Uterus (tissue), 4 donors: ENCODE data around the gene PLEKHG7. TPM values are rescaled to one million over a fixed set of nuclear protein-coding genes. Genes with fewer than 3 reads are reported as not detected.

Source experiments
- DNase-seq, 2 donors: peaks; one replicate each; pipeline ENCODE4 v3.0.0-alpha.2; 2019 to 2020
- H3K27ac ChIP-seq, 2 donors: fragments of 200-600 bp; sonication (generic); 1 replicate in 1 of 2; 2 replicates in 1 of 2; pipeline ENCODE4 v1.5.1; 2016 to 2018
- H3K27me3 ChIP-seq, 2 donors: fragments of 200-600 bp; sonication (generic); one replicate each; pipeline ENCODE4 v1.5.1; 2018 to 2019; ENCODE audit warnings: control low read depth in 1 of 2
- H3K36me3 ChIP-seq, 2 donors: fragments of 200-600 bp; sonication (generic); one replicate each; pipeline ENCODE4 v1.5.1; 2019; ENCODE audit warnings: control low read depth in 1 of 2
- H3K4me1 ChIP-seq, 2 donors: fragments of 200-600 bp; sonication (generic); one replicate each; pipeline ENCODE4 v1.5.1; 2018 to 2019; ENCODE audit warnings: control low read depth in 1 of 2
- H3K4me3 ChIP-seq, 2 donors: fragments of 200-600 bp; sonication (generic); 1 replicate in 1 of 2; 2 replicates in 1 of 2; pipeline ENCODE4 v1.5.1; 2018 to 2019; ENCODE audit warnings: mild to moderate bottlenecking in 1 of 2
- H3K9me3 ChIP-seq, 2 donors: fragments of 200-600 bp; sonication (generic); one replicate each; pipeline ENCODE4 v1.5.1; 2019; ENCODE audit warnings: control low read depth in 1 of 2
- POLR2A ChIP-seq, 2 donors: fragments of 450-650 bp; IDR thresholded peaks; one replicate each; pipeline ENCODE4 v1.6.1; 2016; ENCODE audit warnings: antibody characterized with exemption in 2 of 2, mild to moderate bottlenecking in 1 of 2, moderate library complexity in 1 of 2
- intact Hi-C: fragments of 100-400 bp; cut with DNase I; formaldehyde crosslinking; loops from one replicate; pipeline ENCODE4 v1.15.1; 2023; ENCODE audit warnings: low total_unique reads
- total RNA-seq, 4 donors: library from RNA; depleted of rRNA in 3 of 4; stranded (reverse); fragments of >200 nt in 3 of 4; gene quantifications; one replicate each; pipeline versions ENCODE4 v1.1.0 to v1.2.4, GENCODE V29; 2014 to 2023
- TF ChIP-seq, protein P1 (sequence below), 4 experiments: fragments of 200-600 bp in 2 of 4; fragments of 450-650 bp in 2 of 4; sonication (generic) in 2 of 4; IDR thresholded peaks; one replicate each; pipeline ENCODE4 v1.5.1; 2016 to 2019; ENCODE audit warnings: antibody characterized with exemption in 4 of 4, mild to moderate bottlenecking in 2 of 4, moderate library complexity in 1 of 4
- donor health status: DM: yes; HTN: yes; CAD: no.

PLEKHG7 gene
- total RNA-seq, 4 donors from 2014 or later: 0.26 to 1.5 TPM; not detected in 2

DNA sequence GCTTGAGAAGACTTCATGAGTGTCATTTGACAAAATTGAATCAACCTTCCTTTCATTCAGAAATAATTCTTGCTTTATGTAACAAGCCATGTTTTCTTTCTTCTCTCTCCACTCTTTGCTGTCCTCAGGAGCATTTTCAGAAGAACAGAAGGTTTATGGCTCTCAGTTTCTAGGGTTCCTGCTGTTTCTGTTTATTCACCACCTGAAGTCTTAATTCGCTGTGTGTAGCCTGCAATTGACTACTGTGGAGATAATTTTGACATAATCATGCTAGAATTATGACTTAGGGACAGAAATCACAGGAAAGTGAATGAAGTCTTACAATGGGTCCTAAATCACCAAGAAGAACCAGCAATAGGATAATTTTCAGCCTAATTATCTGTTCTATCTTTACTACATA, 7.2 kb upstream of the PLEKHG7 start:
- Histone ChIP-seq H3K27ac (no peak overlapping the region), H3K27me3 (no peaks in the 10 kb centered on the region), H3K4me3 (no peak overlapping the region), H3K4me1 (no peaks in the 10 kb centered on the region), H3K36me3 (no peaks in the 10 kb centered on the region), H3K9me3 (no peaks in the 10 kb centered on the region)
- intact Hi-C loops: no loop called here
- DNase-seq: no peak
- TF ChIP-seq POLR2A (IDR thresholded peaks at IDR 0.05): no peak
- TF ChIP-seq, protein P1, sequence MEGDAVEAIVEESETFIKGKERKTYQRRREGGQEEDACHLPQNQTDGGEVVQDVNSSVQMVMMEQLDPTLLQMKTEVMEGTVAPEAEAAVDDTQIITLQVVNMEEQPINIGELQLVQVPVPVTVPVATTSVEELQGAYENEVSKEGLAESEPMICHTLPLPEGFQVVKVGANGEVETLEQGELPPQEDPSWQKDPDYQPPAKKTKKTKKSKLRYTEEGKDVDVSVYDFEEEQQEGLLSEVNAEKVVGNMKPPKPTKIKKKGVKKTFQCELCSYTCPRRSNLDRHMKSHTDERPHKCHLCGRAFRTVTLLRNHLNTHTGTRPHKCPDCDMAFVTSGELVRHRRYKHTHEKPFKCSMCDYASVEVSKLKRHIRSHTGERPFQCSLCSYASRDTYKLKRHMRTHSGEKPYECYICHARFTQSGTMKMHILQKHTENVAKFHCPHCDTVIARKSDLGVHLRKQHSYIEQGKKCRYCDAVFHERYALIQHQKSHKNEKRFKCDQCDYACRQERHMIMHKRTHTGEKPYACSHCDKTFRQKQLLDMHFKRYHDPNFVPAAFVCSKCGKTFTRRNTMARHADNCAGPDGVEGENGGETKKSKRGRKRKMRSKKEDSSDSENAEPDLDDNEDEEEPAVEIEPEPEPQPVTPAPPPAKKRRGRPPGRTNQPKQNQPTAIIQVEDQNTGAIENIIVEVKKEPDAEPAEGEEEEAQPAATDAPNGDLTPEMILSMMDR (IDR thresholded peaks at IDR 0.05): no peak

DNA sequence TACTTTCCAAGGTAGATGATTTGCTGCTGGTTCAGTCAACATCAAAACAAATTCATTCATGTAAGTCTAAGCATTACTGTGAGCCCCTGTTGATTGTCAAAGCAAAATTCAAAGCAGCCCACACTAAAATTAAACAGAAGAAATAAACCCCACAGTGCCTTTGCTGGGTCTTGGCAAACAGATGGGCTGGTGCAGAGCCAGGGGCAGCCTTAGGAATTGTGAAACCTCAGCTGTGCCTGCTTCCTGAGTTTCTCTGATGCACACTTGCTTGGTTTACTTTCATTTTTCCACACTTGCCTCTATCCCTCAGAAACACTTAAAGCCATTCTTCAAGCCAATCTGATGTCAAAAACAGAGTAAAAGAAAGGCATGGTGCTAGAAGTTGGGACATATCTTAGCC, 6.6 kb upstream of the PLEKHG7 start:
- Histone ChIP-seq H3K9me3 (no peaks in the 10 kb centered on the region), H3K36me3 (no peaks in the 10 kb centered on the region), H3K4me3 (no peak overlapping the region), H3K27ac (no peak overlapping the region), H3K27me3 (no peaks in the 10 kb centered on the region), H3K4me1 (no peaks in the 10 kb centered on the region)
- intact Hi-C loops: no loop called here
- peak in 1 of 2 donors; percentile 21 for DNase-seq
- TF ChIP-seq, protein P1 (IDR thresholded peaks at IDR 0.05): no peak
- no peak for TF ChIP-seq POLR2A (IDR thresholded peaks at IDR 0.05)

DNA sequence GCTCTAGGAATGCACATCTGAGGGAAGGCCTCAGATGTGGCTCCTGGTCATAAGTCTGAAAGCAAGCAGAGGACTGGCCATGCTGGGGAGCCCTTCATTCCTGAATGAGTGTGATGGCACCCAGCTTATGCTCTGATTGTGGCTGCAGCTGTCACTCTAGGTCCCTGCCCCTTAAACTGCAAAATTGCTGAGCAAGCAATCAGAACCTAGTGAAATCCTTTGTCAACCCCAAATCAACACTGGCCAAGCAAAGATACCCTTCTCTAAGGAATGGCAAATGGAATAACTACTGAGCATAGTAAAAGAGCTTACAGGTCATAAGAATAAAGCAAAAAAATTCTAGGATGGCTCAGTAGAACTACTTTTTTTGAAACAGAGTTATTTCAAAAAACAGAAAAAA, 4.3 kb upstream of the PLEKHG7 start:
- Histone ChIP-seq H3K9me3 (no peaks in the 10 kb centered on the region), H3K4me1 (no peaks in the 10 kb centered on the region), H3K27ac (no peak overlapping the region), H3K27me3 (no peaks in the 10 kb centered on the region), H3K36me3 (no peaks in the 10 kb centered on the region), H3K4me3 (no peak overlapping the region)
- intact Hi-C loops: no loop called here
- no peak for DNase-seq
- TF ChIP-seq, protein P1 (IDR thresholded peaks at IDR 0.05): no peak
- TF ChIP-seq POLR2A (IDR thresholded peaks at IDR 0.05): no peak

DNA sequence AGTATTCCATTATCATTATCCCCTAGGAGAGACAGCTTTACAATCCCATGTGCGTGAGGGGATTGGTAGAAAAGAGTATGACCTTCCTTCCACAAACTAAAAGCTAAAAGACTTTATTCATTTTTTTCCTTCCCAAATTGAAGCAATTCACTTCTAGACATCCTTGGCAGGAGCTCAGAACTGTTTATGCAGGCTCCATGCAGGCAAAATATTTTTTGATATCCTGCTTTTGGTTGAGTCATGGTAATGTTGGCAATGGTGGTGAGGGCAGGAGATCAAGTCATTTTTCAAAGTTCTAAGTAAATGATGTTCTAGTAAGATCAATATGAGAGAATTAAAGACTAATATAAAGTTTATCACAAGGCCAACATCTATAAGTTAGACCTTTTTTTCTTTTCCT, 1.3 kb upstream of the PLEKHG7 start:
- TF ChIP-seq, protein P1 (IDR thresholded peaks at IDR 0.05): no peak
- no peak for TF ChIP-seq POLR2A (IDR thresholded peaks at IDR 0.05)
- no peak overlapping the region for H3K4me3 ChIP-seq
- H3K4me1 ChIP-seq: no peaks in the 10 kb centered on the region
- no peak for DNase-seq
- H3K36me3 ChIP-seq: no peaks in the 10 kb centered on the region
- intact Hi-C loops: no loop called here
- H3K27ac ChIP-seq: no peak overlapping the region
- no peaks in the 10 kb centered on the region for H3K9me3 ChIP-seq
- no peaks in the 10 kb centered on the region for H3K27me3 ChIP-seq

DNA sequence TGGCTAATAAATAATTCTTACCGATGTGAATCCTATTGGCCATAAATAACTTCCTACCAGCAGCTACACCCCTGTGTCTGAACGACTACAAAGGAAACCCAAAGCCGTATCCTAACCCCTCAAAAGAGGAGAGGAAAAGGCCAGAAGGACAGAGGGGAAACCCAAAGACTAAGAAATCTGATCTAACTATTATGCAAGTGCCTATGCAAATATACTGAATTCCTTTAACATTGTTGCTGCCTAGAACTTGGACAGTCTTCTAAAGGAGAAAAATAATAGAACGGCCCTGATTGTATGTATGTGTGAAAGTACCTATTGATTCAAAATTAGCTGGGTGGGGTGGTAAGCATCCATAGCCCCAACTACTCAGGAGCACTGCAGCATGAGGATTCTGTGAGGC, 997 bp downstream of the PLEKHG7 start:
- no peak for TF ChIP-seq POLR2A (IDR thresholded peaks at IDR 0.05)
- TF ChIP-seq, protein P1 (IDR thresholded peaks at IDR 0.05): no peak
- no peaks in the 10 kb centered on the region for H3K4me1 ChIP-seq
- no peaks in the 10 kb centered on the region for H3K27me3 ChIP-seq
- intact Hi-C loops: no loop called here
- no peaks in the 10 kb centered on the region for H3K36me3 ChIP-seq
- no peak for DNase-seq
- no peaks in the 10 kb centered on the region for H3K9me3 ChIP-seq
- H3K27ac ChIP-seq: no peak overlapping the region
- H3K4me3 ChIP-seq: no peak overlapping the region
